Hematopoietic multipotent progenitor cell treated with erythropoietin and hydrocortisone succinate and interleukin-3 and kit ligand, for 15 days (in vitro differentiated cells): Measurements from ENCODE around the gene GIMAP2.

Experiments
- DNase-seq: peaks from one replicate; pipeline ENCODE4 v3.0.0-alpha.2; 2015; ENCODE audit warnings: low spot score

The GIMAP2 gene

DNA sequence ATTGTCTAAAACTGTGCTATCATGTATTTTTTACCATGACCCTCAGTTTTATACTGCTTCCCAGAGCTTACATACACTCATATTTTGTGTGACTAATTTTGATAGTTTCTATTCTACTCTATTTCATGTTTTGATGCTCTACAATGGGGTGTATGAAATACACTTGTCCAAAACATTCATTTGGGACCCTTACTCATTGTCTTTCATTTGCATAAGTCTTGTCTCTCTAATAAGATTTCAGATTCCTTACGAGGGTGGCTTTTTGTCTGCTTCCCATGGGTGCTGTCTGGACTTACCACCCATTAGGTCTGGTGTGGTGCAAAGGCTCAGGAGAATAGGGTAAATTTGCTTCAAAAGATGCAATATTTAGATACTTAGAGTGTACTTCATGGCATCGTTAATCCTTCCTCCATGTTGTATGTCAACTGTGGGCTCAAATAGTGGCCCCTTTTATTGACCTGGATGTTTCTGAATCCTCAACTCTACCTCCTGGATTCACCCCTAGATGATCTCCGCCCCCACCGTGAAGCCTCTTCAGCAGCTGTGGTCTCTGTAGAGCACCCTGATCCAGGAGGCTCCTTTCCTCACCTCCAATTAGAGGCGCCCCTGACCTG is 48.1 kb downstream of the GIMAP2 start:
- DNase-seq = no peak

GRCh38 chr7:150734254-150734653 is 48.7 kb downstream of the GIMAP2 start:
- no peak for DNase-seq

GRCh38 chr7:150735596-150736358 is 50.3 kb downstream of the GIMAP2 start:
- DNase-seq = no peak

DNA sequence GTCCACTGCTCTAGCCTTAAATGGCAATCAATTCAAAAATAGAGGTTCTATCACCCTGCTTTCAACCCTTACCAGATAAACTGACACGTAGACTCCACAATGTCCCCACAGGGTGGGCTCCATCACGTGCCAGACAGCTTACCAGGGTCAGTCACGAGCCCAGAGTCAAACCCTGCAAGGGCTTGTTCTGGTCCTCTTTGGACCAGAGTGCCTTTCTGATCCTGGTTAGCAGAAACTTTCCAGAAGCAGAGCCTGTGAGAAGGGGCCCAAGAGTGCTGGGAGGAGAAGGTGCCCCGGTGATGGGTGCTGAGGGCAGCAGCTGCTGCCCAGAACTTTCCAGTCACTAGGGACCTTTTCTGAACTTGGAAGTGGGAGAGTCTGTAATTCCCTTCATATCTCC is 51.4 kb downstream of the GIMAP2 start:
- DNase-seq = no peak

DNA sequence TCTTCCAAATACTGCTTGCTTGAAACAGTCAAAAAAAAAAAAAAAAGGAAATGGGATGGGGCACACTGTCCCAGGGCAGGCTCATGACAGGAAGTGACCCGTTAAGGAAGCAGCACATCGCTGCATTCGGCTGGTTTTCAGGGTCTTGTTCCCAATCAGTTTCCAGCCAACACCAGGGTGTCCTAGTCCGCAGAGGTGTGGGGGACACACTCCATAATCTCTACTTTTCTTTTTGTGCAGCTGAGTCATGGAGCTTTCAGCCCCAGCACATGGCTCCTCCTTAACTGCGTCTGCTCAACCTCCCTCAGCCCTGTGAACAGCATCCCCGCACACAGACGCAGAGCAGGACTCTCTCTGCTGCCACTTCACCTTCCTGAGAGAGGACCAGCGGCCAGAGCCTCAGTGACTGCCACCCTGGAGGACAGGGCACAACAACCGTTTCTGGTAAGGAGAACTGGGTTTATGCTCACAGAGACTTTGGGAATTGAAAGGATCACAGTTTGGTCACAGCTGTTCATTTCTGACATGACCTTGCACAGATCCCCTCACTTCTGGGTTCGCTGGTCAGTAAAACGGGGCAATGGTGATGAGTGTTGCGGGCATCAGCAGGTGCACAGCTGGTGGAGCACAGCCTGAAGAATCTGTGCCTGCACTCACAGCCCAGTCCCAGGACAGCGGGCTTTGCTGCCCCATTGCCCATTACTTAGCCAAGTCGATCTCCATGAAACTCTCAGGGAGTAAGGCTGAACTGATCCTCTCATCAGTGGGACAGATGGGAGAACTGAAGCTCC is 52.0 kb downstream of the GIMAP2 start, which contains the start of gene GIMAP5:
Gene GIMAP5 (plus strand): TSS at position 154 of the 791 bp plus-strand sequence. CDS start 3,467 bp downstream, outside the sequence.
- no peak for DNase-seq

GRCh38 chr7:150738092-150738491 is 52.6 kb downstream of the GIMAP2 start:
- DNase-seq = no peak

- no peak for DNase-seq
Observed at GRCh38 chr7:150738591-150739001, 53.1 kb downstream of the GIMAP2 start.

DNA sequence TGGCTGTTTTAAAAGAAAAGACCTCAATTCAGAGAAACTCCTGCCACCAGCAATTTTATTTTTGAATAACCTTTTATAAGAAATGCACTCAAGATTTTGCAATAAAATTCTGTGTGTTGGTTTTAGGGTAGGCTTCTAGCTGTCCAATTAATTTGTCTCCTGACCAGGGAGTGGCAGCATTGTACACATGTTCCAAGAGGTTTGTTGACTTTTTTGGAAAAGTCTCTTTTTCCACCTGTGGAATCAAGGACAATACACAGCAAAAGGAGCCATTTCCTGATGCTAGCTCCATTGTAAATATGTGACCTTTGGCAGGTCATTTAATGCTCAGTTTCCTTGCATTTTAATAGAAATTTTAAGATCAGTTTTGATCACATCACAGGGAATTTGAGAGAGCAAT is 53.5 kb downstream of the GIMAP2 start:
- no peak for DNase-seq

DNA sequence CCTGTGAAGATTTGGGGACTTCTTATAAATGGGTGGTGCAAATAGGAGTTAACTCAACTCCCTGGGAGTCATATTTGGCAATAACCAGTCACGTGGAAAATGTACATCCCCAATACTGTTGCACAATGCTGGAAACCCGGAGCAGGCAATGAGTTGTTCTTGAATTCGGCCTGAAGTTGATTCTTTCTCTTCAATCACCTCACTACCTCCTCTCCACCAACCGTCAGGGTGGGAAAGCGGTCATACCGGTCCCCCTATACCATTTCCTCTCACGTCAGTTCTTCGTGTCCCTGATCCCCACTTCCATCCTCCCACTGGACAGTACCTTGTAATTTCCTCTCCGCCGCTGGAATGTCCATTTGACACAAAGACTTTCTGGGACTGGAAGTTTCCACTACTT is 54.5 kb downstream of the GIMAP2 start:
- DNase-seq = no peak

GRCh38 chr7:150742286-150742968 is 56.9 kb downstream of the GIMAP2 start:
- DNase-seq = no peak
